Upper lobe of left lung (tissue), 6 donors: Measurements from ENCODE around the gene PCBP3. TPM values are rescaled to one million over a fixed set of nuclear protein-coding genes. Genes with fewer than 3 reads are reported as not detected.
A peak's percentile ranks its signal among the peaks of the same experiment; 100 is the strongest.

Source experiments
- ATAC-seq, 2 donors: fragments of 200-7000 bp; cut with Tn5 transposase; one replicate each; pipeline ENCODE4 v1.9.1; 2022; ENCODE audit warnings: mild to moderate bottlenecking in 2 of 2, moderate library complexity in 2 of 2; ENCODE audit not compliant: low FRiP score in 2 of 2
- DNase-seq, 2 donors: peaks; one replicate each; pipeline ENCODE4 v3.0.0-alpha.2; 2019 to 2020
- H3K27ac ChIP-seq, 4 donors: fragments of 200-600 bp; sonication (generic); one replicate each; pipeline ENCODE4 v1.5.1; 2016 to 2019
- H3K27me3 ChIP-seq, 4 donors: fragments of 200-600 bp; sonication (generic); one replicate each; pipeline ENCODE4 v1.5.1; 2017 to 2019
- H3K36me3 ChIP-seq, 4 donors: fragments of 200-600 bp; sonication (generic); one replicate each; pipeline ENCODE4 v1.5.1; 2016 to 2019
- H3K4me1 ChIP-seq, 4 donors: fragments of 200-600 bp; sonication (generic); one replicate each; pipeline ENCODE4 v1.5.1; 2018 to 2019
- H3K4me3 ChIP-seq, 4 donors: fragments of 200-600 bp; sonication (generic); one replicate each; pipeline ENCODE4 v1.5.1; 2017 to 2019; ENCODE audit warnings: mild to moderate bottlenecking in 2 of 4, moderate library complexity in 1 of 4
- H3K9me3 ChIP-seq, 4 donors: fragments of 200-600 bp; sonication (generic); one replicate each; pipeline ENCODE4 v1.5.1; 2018 to 2019
- CTCF ChIP-seq, 6 experiments: fragments of 450-650 bp in 4 of 6; fragments of 200-600 bp in 2 of 6; sonication (generic) in 2 of 6; IDR thresholded peaks; one replicate each; pipeline ENCODE4 v1.5.1; 2016 to 2019; ENCODE audit warnings: antibody characterized with exemption in 6 of 6
- EP300 ChIP-seq, 4 donors: sonication (generic); formaldehyde crosslinking; IDR thresholded peaks; one replicate each; pipeline ENCODE4 v1.5.1; 2017; ENCODE audit warnings: antibody characterized with exemption in 4 of 4, control low read depth in 2 of 4
- POLR2A ChIP-seq, 4 donors: fragments of 450-650 bp; IDR thresholded peaks; one replicate each; pipeline ENCODE4 v1.5.1; 2016 to 2017; ENCODE audit warnings: antibody characterized with exemption in 4 of 4, mild to moderate bottlenecking in 2 of 4
- POLR2AphosphoS5 ChIP-seq, 2 donors: sonication (generic); formaldehyde crosslinking; IDR thresholded peaks; one replicate each; pipeline ENCODE4 v1.5.1; 2017; ENCODE audit warnings: antibody characterized with exemption in 2 of 2
- WGBS, 2 donors: methylation state at CpG; one replicate each; pipeline ENCODE4 v1.1.5; 2017 to 2018; 5-methylcytosine and 5-hydroxymethylcytosine counted together
- total RNA-seq, 6 donors: library from RNA; depleted of rRNA in 4 of 6; stranded (reverse); fragments of >200 nt in 4 of 6; gene quantifications; one replicate each; pipeline versions ENCODE4 v1.1.0 to v1.2.1, GENCODE V29; 2016 to 2021
- donor health status: DM: no; HTN: no; CAD: no; lungs with moderate emphysema.
- donor health status: DM: no; HTN: yes; CAD: no; lungs with severe emphysema.

PCBP3 gene
- total RNA-seq, 6 donors from 2014 or later: 0.78 to 10.5 (median 3.3) TPM

- no peaks in the 10 kb centered on the region for H3K9me3 ChIP-seq
- H3K36me3 ChIP-seq: no peaks in the 10 kb centered on the region
- DNase-seq: peak in 1 of 2 donors; percentile 62
- H3K27me3 ChIP-seq: no peaks in the 10 kb centered on the region
- H3K4me1 ChIP-seq: no peaks in the 10 kb centered on the region
- no peak overlapping the region for H3K4me3 ChIP-seq
- ATAC-seq: no peak
- TF ChIP-seq POLR2AphosphoS5 (IDR thresholded peaks at IDR 0.05): no peak
- no peak for TF ChIP-seq POLR2A (IDR thresholded peaks at IDR 0.05)
- no peak for TF ChIP-seq EP300 (IDR thresholded peaks at IDR 0.05)
- no peak for TF ChIP-seq CTCF (IDR thresholded peaks at IDR 0.05)
- WGBS, 2 donors: 74 to 80% methylated on average over 16 to 23 of the region's 24 CpGs
- no peak overlapping the region for H3K27ac ChIP-seq
These were observed 255.3 kb downstream of the PCBP3 start for GRCh38 chr21:45898781-45899180.

GRCh38 chr21:45899317-45900033 lies 255.9 kb downstream of the PCBP3 start:
- no peaks in the 10 kb centered on the region for H3K27me3 ChIP-seq
- ATAC-seq: no peak
- peak in 1 of 2 donors; percentile 34 for DNase-seq
- H3K4me3 ChIP-seq: no peak overlapping the region
- no peaks in the 10 kb centered on the region for H3K4me1 ChIP-seq
- no peak overlapping the region for H3K27ac ChIP-seq
- TF ChIP-seq POLR2AphosphoS5 (IDR thresholded peaks at IDR 0.05) (no peak), EP300 (IDR thresholded peaks at IDR 0.05) (no peak), CTCF (IDR thresholded peaks at IDR 0.05) (no peak), POLR2A (IDR thresholded peaks at IDR 0.05) (no peak)
- 79 to 87% methylated on average over 17 of the region's 17 CpGs for WGBS, 2 donors
- no peaks in the 10 kb centered on the region for H3K9me3 ChIP-seq
- H3K36me3 ChIP-seq: no peaks in the 10 kb centered on the region

- 84 to 90% methylated on average over 24 to 27 of the region's 27 CpGs for WGBS, 2 donors
- TF ChIP-seq CTCF (IDR thresholded peaks at IDR 0.05): no peak
- TF ChIP-seq EP300 (IDR thresholded peaks at IDR 0.05): no peak
- TF ChIP-seq POLR2A (IDR thresholded peaks at IDR 0.05): no peak
- no peak for TF ChIP-seq POLR2AphosphoS5 (IDR thresholded peaks at IDR 0.05)
- no peaks in the 10 kb centered on the region for H3K27me3 ChIP-seq
- H3K4me3 ChIP-seq: no peak overlapping the region
- no peak overlapping the region for H3K27ac ChIP-seq
- H3K36me3 ChIP-seq: no peaks in the 10 kb centered on the region
- DNase-seq: peak in 1 of 2 donors; percentile 65
- H3K4me1 ChIP-seq: no peaks in the 10 kb centered on the region
- ATAC-seq: no peak
- no peaks in the 10 kb centered on the region for H3K9me3 ChIP-seq
These were observed 256.7 kb downstream of the PCBP3 start for GRCh38 chr21:45900034-45900868.

GRCh38 chr21:45901061-45901690 lies 257.7 kb downstream of the PCBP3 start:
- TF ChIP-seq EP300 (IDR thresholded peaks at IDR 0.05) (no peak), POLR2A (IDR thresholded peaks at IDR 0.05) (no peak), CTCF (IDR thresholded peaks at IDR 0.05) (no peak), POLR2AphosphoS5 (IDR thresholded peaks at IDR 0.05) (no peak)
- H3K36me3 ChIP-seq: no peaks in the 10 kb centered on the region
- H3K4me3 ChIP-seq: no peak overlapping the region
- no peaks in the 10 kb centered on the region for H3K9me3 ChIP-seq
- H3K4me1 ChIP-seq: no peaks in the 10 kb centered on the region
- ATAC-seq (no peak), DNase-seq (peak in 1 of 2 donors; percentile 70)
- no peak overlapping the region for H3K27ac ChIP-seq
- WGBS, 2 donors: 86 to 96% methylated on average over 4 to 15 of the region's 15 CpGs
- H3K27me3 ChIP-seq: no peaks in the 10 kb centered on the region
